B cell (primary cell): ENCODE results near the gene DNAL1. TPM values are rescaled to one million over a fixed set of nuclear protein-coding genes. Genes with fewer than 3 reads are reported as not detected.

ENCODE experiments used
- ATAC-seq: fragments of 200-7000 bp; cut with Tn5 transposase; one replicate; pipeline ENCODE4 v1.10.0; 2021; ENCODE audit warnings: low read depth, mild to moderate bottlenecking, moderate number of reproducible peaks, moderate library complexity
- CTCF ChIA-PET: fragments of 350-600 bp; sonication (Branson Sonifier 250); formaldehyde crosslinking; loops from one replicate; lab custom pipeline; 2021; ENCODE audit warnings: antibody characterized with exemption, inconsistent platforms; lab: Charles Lee
- POLR2A ChIA-PET: fragments of 350-600 bp; sonication (Branson Sonifier 250); formaldehyde crosslinking; loops from one replicate; lab custom pipeline; 2021; ENCODE audit warnings: antibody characterized with exemption; lab: Charles Lee
- DNase-seq: peaks from one replicate; pipeline ENCODE4 v3.0.0; 2013
- H2AFZ ChIP-seq: 2 replicates; pipeline ENCODE4 v1.6.1; 2012; ENCODE audit warnings: mild to moderate bottlenecking, low read depth, low read length; ENCODE audit not compliant: insufficient read depth, poor library complexity, severe bottlenecking
- H3K27ac ChIP-seq, 2 donors: 1 replicate in 1 of 2; 2 replicates in 1 of 2; pipeline ENCODE4 v1.5.1; 2012 to 2013; ENCODE audit warnings: low read length in 2 of 2, mild to moderate bottlenecking in 2 of 2, moderate library complexity in 1 of 2
- H3K27me3 ChIP-seq, 4 experiments: fragments of 200-600 bp in 1 of 4; sonication (generic) in 1 of 4; replicated peaks in 1 of 4; 1 replicate in 2 of 4; 2 replicates in 2 of 4; pipeline versions ENCODE4 v1.6.1 to v1.7.0; 2013 to 2016; ENCODE audit warnings: low read length in 3 of 4, mild to moderate bottlenecking in 2 of 4, mixed read lengths in 1 of 4, moderate library complexity in 1 of 4; ENCODE audit not compliant: insufficient read depth in 4 of 4, control insufficient read depth in 3 of 4; ENCODE audit errors: control extremely low read depth in 1 of 4
- H3K36me3 ChIP-seq, 2 experiments: replicated peaks in 1 of 2; 1 replicate in 1 of 2; 2 replicates in 1 of 2; pipeline versions ENCODE4 v1.6.1 to v1.7.1; 2013; ENCODE audit warnings: low read length in 1 of 2; ENCODE audit not compliant: insufficient read depth in 2 of 2, control insufficient read depth in 1 of 2; ENCODE audit errors: control extremely low read depth in 1 of 2, extremely low read depth in 1 of 2
- H3K4me1 ChIP-seq, 2 donors: fragments of 200-600 bp in 1 of 2; sonication (generic) in 1 of 2; 1 replicate in 1 of 2; 2 replicates in 1 of 2; pipeline versions ENCODE4 v1.5.1 to v1.6.1; 2013 to 2017; ENCODE audit warnings: low read length in 2 of 2; ENCODE audit not compliant: control insufficient read depth in 2 of 2, insufficient read depth in 2 of 2
- H3K4me2 ChIP-seq: replicated peaks from 2 replicates; pipeline ENCODE3; 2012; ENCODE audit warnings: mild to moderate bottlenecking, low read depth, low read length; ENCODE audit not compliant: poor library complexity, severe bottlenecking
- H3K4me3 ChIP-seq, 5 experiments: fragments of 200-600 bp in 1 of 5; sonication (generic) in 1 of 5; 1 replicate in 3 of 5; 2 replicates in 2 of 5; pipeline versions ENCODE4 v1.5.1 to v1.7.0; 2011 to 2016; ENCODE audit warnings: low read length in 4 of 5, mild to moderate bottlenecking in 4 of 5, low read depth in 2 of 5, control low read depth in 1 of 5, moderate library complexity in 1 of 5; ENCODE audit not compliant: insufficient read depth in 1 of 5; ENCODE audit errors: control extremely low read depth in 1 of 5, extremely low read depth in 1 of 5
- H3K79me2 ChIP-seq: fragments of 200-600 bp; sonication (generic); one replicate; pipeline ENCODE4 v1.6.0; 2016; ENCODE audit warnings: low read length; ENCODE audit not compliant: control insufficient read depth, insufficient read depth
- H3K9ac ChIP-seq: fragments of 200-600 bp; sonication (generic); 2 replicates; pipeline ENCODE4 v1.6.1; 2017; ENCODE audit warnings: mild to moderate bottlenecking, low read length, moderate library complexity
- H3K9me3 ChIP-seq, 3 donors: one replicate each; pipeline versions ENCODE4 v1.6.1 to v1.7.1; 2013; ENCODE audit warnings: low read length in 2 of 3; ENCODE audit not compliant: control insufficient read depth in 2 of 3, insufficient read depth in 1 of 3; ENCODE audit errors: control extremely low read depth in 1 of 3
- H4K20me1 ChIP-seq: 2 replicates; pipeline ENCODE4 v1.6.0; 2012; ENCODE audit warnings: mild to moderate bottlenecking, low read length; ENCODE audit not compliant: insufficient read depth, control insufficient read depth, poor library complexity, severe bottlenecking
- H3K27ac Mint-ChIP-seq: one replicate; pipeline ENCODE4 v1.8.0; 2021; ENCODE audit warnings: mixed read lengths
- H3K27me3 Mint-ChIP-seq: one replicate; pipeline ENCODE4 v1.8.0; 2021; ENCODE audit warnings: mixed read lengths
- H3K4me1 Mint-ChIP-seq: one replicate; pipeline ENCODE4 v1.8.0; 2021; ENCODE audit warnings: mixed read lengths
- H3K4me3 Mint-ChIP-seq: one replicate; pipeline ENCODE4 v1.8.0; 2021; ENCODE audit warnings: mixed read lengths
- H3K9me3 Mint-ChIP-seq: one replicate; pipeline ENCODE4 v1.8.0; 2022; ENCODE audit warnings: mixed read lengths; ENCODE audit not compliant: insufficient read depth
- EZH2 ChIP-seq: IDR thresholded peaks from 2 replicates; pipeline ENCODE4 v1.6.1; 2012; ENCODE audit warnings: borderline replicate concordance, low read depth, mild to moderate bottlenecking, moderate library complexity, low read length; ENCODE audit not compliant: insufficient read depth, poor library complexity, severe bottlenecking
- WGBS: methylation state at CpG from one replicate; pipeline ENCODE4 v1.1.5; 2013; ENCODE audit warnings: missing lambda C conversion rate; ENCODE audit not compliant: insufficient coverage; 5-methylcytosine and 5-hydroxymethylcytosine counted together
- intact Hi-C: fragments of 100-400 bp; cut with micrococcal nuclease; formaldehyde crosslinking; loops from one replicate; pipeline ENCODE4 v1.10.0; 2022
- polyA plus RNA-seq: library from polyadenylated mRNA; depleted of rRNA; stranded (reverse); fragments of >200 nt; gene quantifications from 2 replicates; pipeline ENCODE4 v1.2.3, GENCODE V29; 2012
- total RNA-seq, 2 donors: library from RNA; stranded (reverse); fragments of 120-200 nt in 1 of 2; gene quantifications; 1 replicate in 1 of 2; 2 replicates in 1 of 2; pipeline versions ENCODE4 v1.2.3 to v1.2.4, GENCODE V29; 2013 to 2022
- TF ChIP-seq, protein P1 (sequence below): fragments of 200-600 bp; IDR thresholded peaks from one replicate; pipeline ENCODE4 v1.8.0; 2022; ENCODE audit warnings: antibody characterized with exemption, mild to moderate bottlenecking

DNAL1 gene
- total and polyA plus RNA-seq, 2 donors (not counting 1 experiment from before 2014, with no cell fraction given), result 2.0 to 10.7 TPM

DNA sequence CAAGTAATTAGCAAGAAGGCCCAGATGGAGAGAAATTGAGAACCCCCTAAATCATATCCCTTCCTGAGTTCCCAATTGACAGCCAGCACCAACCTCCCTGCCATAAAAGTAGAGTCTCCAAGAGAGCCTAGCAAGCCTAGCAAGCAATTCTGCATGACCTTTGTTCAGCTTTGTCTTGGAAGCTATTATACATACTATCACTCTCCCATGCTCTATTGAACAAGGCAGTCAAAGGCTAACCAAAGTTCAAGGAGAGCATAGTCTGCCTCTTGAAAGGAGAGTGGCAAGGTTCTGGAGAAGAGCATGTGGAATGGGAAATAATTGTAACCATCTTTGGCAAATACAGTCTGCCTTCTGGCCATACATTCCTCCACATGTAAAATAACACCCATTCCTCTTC, 45.3 kb upstream of the DNAL1 start:
- Histone ChIP-seq H3K4me1 (no peaks in the 10 kb centered on the region), H4K20me1 (no peaks in the 10 kb centered on the region), H3K9ac (no peak overlapping the region), H3K9me3 (no peaks in the 10 kb centered on the region), H3K4me3 (no peak overlapping the region), H3K27me3 (no peaks in the 10 kb centered on the region), H3K27ac (no peak overlapping the region), H2AFZ (no peak overlapping the region), H3K4me2 (no peak overlapping the region), H3K36me3 (no peaks in the 10 kb centered on the region), H3K79me2 (no peaks in the 10 kb centered on the region)
- ChIA-PET POLR2A (no interaction called here), CTCF (interaction anchor here (1.2 kb wide), 1 partner anchor 14 kb away, joined by 3 read pairs; no protein-coding TSS in a partner anchor)
- Mint-ChIP-seq H3K4me1 (no peaks in the 10 kb centered on the region), H3K27ac (no peak overlapping the region), H3K27me3 (peaks cover 6% of the 10 kb centered on the region), H3K9me3 (no peaks in the 10 kb centered on the region), H3K4me3 (no peak overlapping the region)
- intact Hi-C loops, result no loop called here
- ATAC-seq (no peak), DNase-seq (no peak)
- no peak for TF ChIP-seq EZH2
- TF ChIP-seq, protein P1, sequence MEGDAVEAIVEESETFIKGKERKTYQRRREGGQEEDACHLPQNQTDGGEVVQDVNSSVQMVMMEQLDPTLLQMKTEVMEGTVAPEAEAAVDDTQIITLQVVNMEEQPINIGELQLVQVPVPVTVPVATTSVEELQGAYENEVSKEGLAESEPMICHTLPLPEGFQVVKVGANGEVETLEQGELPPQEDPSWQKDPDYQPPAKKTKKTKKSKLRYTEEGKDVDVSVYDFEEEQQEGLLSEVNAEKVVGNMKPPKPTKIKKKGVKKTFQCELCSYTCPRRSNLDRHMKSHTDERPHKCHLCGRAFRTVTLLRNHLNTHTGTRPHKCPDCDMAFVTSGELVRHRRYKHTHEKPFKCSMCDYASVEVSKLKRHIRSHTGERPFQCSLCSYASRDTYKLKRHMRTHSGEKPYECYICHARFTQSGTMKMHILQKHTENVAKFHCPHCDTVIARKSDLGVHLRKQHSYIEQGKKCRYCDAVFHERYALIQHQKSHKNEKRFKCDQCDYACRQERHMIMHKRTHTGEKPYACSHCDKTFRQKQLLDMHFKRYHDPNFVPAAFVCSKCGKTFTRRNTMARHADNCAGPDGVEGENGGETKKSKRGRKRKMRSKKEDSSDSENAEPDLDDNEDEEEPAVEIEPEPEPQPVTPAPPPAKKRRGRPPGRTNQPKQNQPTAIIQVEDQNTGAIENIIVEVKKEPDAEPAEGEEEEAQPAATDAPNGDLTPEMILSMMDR, result no peak

DNA sequence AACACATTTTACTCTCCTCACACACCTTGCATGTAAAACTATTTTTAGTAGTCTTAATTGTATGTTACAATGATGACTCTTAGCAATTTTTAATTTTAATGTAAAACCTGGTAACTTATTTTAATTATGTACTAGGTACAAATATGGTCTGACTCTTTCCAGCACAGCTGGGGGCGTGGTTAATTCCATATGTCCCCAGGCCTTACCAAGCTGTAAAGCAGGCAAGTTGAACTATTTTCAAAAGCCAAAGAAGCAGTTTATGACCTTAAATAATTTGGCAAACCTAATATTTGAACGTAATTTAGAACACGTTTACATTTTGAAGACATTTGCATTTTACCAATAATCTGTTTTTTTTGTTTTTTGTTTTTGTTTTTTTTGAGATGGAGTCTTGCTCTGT, 41.8 kb upstream of the DNAL1 start:
- Mint-ChIP-seq H3K9me3 (no peaks in the 10 kb centered on the region), H3K27me3 (peaks cover 19% of the 10 kb centered on the region), H3K4me3 (no peak overlapping the region), H3K4me1 (no peaks in the 10 kb centered on the region), H3K27ac (no peak overlapping the region)
- H3K4me3 ChIP-seq, result no peak overlapping the region
- no peak overlapping the region for H3K9ac ChIP-seq
- WGBS, result 100% methylated on average over 1 of the region's 3 CpGs
- no peak for ATAC-seq
- H4K20me1 ChIP-seq, result no peaks in the 10 kb centered on the region
- no peaks in the 10 kb centered on the region for H3K79me2 ChIP-seq
- H3K27ac ChIP-seq, result no peak overlapping the region
- no peak for DNase-seq
- intact Hi-C loops, result no loop called here
- CTCF ChIA-PET, result no interaction called here
- POLR2A ChIA-PET, result no interaction called here
- no peaks in the 10 kb centered on the region for H3K36me3 ChIP-seq
- peaks cover 0 to 3% (median 0%) of the 10 kb centered on the region in 3 donors for H3K9me3 ChIP-seq
- H3K4me2 ChIP-seq, result no peak overlapping the region
- no peaks in the 10 kb centered on the region for H3K4me1 ChIP-seq
- TF ChIP-seq, protein P1, result no peak
- TF ChIP-seq EZH2, result no peak
- H3K27me3 ChIP-seq, result peaks cover 0 to 2% (median 0%) of the 10 kb centered on the region in 4 experiments
- no peak overlapping the region for H2AFZ ChIP-seq
